Nephron progenitor cell (in vitro differentiated cells): ENCODE measurements around the gene PGAM1.

Source experiments
- DNase-seq: peaks from one replicate; pipeline ENCODE4 v3.0.0; 2021
- H3K27ac Mint-ChIP-seq: 2 replicates; pipeline ENCODE4 v1.8.0; 2021; ENCODE audit warnings: mild to moderate bottlenecking, moderate library complexity, mixed read lengths
- H3K27me3 Mint-ChIP-seq: 2 replicates; pipeline ENCODE4 v1.8.0; 2021; ENCODE audit warnings: mild to moderate bottlenecking, low read depth, mixed read lengths; ENCODE audit not compliant: poor library complexity
- H3K36me3 Mint-ChIP-seq: 2 replicates; pipeline ENCODE4 v1.8.0; 2021; ENCODE audit warnings: low read depth, mixed read lengths
- H3K4me1 Mint-ChIP-seq: 2 replicates; pipeline ENCODE4 v1.8.0; 2021; ENCODE audit warnings: mixed read lengths
- H3K4me3 Mint-ChIP-seq: 2 replicates; pipeline ENCODE4 v1.8.0; 2021; ENCODE audit warnings: mild to moderate bottlenecking, moderate library complexity, mixed read lengths
- H3K9me3 Mint-ChIP-seq: 2 replicates; pipeline ENCODE4 v1.8.0; 2021; ENCODE audit warnings: mild to moderate bottlenecking, moderate library complexity, mixed read lengths
- TF ChIP-seq, protein P1 (sequence below): fragments of 200-600 bp; sonication (generic); IDR thresholded peaks from 2 replicates; pipeline ENCODE4 v1.5.0; 2021; ENCODE audit warnings: antibody characterized with exemption

The PGAM1 gene

DNA sequence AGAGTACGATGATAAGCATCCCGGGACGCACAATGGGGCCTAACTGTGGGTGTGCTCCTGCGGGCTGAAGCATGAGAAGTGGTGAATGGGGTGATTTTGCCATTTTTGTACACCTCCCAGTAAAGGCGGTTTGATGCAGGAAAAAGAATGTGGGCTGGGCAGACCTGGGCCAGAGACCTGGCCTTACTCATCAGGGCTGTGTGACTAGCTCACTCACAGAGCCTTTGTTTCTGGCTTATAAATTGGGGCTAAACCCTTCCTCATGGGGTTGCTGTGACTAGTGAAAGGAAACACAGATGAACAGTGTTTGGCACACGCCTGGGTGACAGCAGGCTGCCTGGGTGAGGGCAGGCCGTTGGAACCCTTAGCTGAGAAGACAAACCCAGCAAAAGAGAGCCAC is 42.8 kb upstream of the PGAM1 start:
- Mint-ChIP-seq H3K9me3 (no peaks in the 10 kb centered on the region), H3K36me3 (peaks cover 24% of the 10 kb centered on the region), H3K4me1 (no peaks in the 10 kb centered on the region), H3K27ac (peak overlapping the region; percentile 87), H3K27me3 (no peaks in the 10 kb centered on the region), H3K4me3 (no peak overlapping the region)
- TF ChIP-seq, protein P1, sequence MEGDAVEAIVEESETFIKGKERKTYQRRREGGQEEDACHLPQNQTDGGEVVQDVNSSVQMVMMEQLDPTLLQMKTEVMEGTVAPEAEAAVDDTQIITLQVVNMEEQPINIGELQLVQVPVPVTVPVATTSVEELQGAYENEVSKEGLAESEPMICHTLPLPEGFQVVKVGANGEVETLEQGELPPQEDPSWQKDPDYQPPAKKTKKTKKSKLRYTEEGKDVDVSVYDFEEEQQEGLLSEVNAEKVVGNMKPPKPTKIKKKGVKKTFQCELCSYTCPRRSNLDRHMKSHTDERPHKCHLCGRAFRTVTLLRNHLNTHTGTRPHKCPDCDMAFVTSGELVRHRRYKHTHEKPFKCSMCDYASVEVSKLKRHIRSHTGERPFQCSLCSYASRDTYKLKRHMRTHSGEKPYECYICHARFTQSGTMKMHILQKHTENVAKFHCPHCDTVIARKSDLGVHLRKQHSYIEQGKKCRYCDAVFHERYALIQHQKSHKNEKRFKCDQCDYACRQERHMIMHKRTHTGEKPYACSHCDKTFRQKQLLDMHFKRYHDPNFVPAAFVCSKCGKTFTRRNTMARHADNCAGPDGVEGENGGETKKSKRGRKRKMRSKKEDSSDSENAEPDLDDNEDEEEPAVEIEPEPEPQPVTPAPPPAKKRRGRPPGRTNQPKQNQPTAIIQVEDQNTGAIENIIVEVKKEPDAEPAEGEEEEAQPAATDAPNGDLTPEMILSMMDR, result no peak
- no peak for DNase-seq

DNA sequence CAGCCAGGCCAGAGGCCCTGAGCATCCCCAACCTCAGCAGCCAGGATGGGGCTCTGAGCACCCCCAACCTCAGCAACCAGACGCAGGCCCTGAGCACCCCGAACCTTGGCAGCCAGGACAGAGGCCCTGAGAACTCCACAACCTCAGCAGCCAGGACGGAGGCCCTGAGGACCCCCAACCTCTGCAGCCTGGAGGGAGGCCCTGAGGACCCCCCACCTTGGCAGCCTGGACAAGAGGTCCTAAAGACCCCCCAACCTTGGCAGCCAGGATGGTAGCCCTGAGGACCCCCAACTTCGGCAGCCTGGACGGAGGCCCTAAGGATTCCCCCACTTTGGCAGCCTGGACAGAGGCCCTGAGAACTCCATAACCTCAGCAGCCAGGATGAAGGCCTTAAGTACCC is 41.8 kb upstream of the PGAM1 start:
- Mint-ChIP-seq H3K27me3 (no peaks in the 10 kb centered on the region), H3K27ac (no peak overlapping the region), H3K36me3 (peaks cover 33% of the 10 kb centered on the region), H3K4me1 (no peaks in the 10 kb centered on the region), H3K9me3 (no peaks in the 10 kb centered on the region), H3K4me3 (no peak overlapping the region)
- TF ChIP-seq, protein P1, result no peak
- DNase-seq, result no peak

DNA sequence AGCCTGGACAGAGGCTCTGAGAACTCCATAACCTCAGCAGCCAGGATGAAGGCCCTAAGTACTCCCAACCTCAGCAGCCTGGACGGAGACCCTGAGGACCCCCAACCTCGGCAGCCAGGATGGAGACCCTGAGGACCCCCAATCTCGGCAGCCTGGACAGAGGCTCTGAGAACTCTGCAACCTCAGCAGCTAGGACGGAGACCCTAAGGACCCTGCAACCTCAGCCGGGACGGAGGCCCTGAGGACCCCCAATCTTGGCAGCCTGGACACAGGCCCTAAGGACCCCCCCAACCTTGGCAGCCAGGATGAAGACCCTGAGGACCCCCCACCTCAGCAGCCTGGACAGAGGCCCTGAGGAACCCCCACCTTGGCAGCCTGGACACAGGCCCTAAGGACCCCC is 41.4 kb upstream of the PGAM1 start:
- no peak overlapping the region for H3K27ac Mint-ChIP-seq
- no peak for DNase-seq
- no peaks in the 10 kb centered on the region for H3K9me3 Mint-ChIP-seq
- H3K4me3 Mint-ChIP-seq, result no peak overlapping the region
- no peaks in the 10 kb centered on the region for H3K27me3 Mint-ChIP-seq
- no peaks in the 10 kb centered on the region for H3K4me1 Mint-ChIP-seq
- peaks cover 38% of the 10 kb centered on the region for H3K36me3 Mint-ChIP-seq
- TF ChIP-seq, protein P1, result no peak

DNA sequence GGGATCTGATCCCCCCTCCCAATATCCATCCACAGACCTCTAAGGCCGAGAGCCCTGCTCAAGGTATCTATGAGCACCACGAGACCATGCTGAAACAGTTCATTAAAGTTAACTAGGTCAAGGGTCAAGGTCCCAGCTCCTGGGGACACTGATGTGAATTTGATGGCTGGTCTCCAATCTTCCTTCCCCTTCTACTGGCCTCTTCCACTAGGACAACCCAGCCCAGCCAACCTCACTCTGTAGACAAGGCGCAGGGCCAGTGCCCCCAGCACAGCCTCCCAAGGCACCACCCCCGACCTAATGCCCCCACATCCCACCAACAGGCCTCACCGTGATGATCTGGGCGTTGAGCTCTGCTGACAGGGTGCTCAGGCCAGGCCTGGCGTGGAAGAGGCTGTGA is 40.4 kb upstream of the PGAM1 start:
- Mint-ChIP-seq H3K4me3 (no peak overlapping the region), H3K27me3 (no peaks in the 10 kb centered on the region), H3K9me3 (no peaks in the 10 kb centered on the region), H3K27ac (peak overlapping the region; percentile 71), H3K4me1 (no peaks in the 10 kb centered on the region), H3K36me3 (peaks cover 45% of the 10 kb centered on the region)
- no peak for DNase-seq
- TF ChIP-seq, protein P1, result no peak

DNA sequence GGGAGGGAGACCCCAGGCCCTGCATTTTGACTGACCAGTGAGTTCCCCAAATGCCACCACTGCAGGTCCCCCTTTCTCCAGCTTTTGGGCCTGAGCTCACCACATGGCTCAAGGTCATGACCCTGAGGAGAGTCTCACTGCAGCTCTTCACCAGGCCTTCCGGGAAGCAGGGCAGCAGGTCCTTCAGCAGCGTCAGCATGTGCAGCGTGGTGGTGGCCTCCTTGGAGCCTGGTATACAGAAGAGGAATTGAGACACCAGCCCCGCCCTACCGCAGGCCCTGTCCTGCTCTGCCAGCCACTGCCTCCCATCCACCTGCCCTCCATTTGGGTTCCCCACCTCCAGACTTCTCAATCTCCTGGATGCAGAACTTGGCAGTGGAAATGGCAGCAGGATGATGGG is 37.8 kb upstream of the PGAM1 start:
- TF ChIP-seq, protein P1, result no peak
- Mint-ChIP-seq H3K4me3 (no peak overlapping the region), H3K9me3 (no peaks in the 10 kb centered on the region)

DNA sequence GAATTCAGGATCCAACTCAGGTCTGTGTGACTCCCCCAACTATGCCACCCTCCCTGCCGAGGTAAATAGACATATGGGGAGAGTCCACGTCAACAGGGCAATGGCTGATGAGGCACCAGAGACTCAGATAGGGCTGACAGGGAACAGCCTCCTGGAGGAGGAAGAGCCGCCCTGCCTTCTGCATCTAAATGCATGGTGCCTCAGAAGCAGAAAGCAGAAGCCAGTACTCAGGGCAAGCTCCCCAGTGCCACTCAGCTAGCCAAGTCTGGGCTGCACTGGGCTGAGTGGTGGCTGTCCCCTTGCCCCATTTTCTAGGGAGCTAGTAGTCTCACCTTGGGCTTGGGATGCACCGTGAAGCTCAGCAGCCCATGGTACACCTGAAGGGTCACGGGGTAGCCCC is 35.9 kb upstream of the PGAM1 start:
- TF ChIP-seq, protein P1, result no peak
- Mint-ChIP-seq H3K27ac (no peak overlapping the region), H3K9me3 (no peaks in the 10 kb centered on the region), H3K4me1 (no peaks in the 10 kb centered on the region), H3K4me3 (no peak overlapping the region), H3K27me3 (no peaks in the 10 kb centered on the region), H3K36me3 (peaks cover 59% of the 10 kb centered on the region)
- DNase-seq, result no peak

More for the DNA sequence above, 37.8 kb upstream of the PGAM1 start:
- Mint-ChIP-seq H3K36me3 (peaks cover 52% of the 10 kb centered on the region), H3K27ac (no peak overlapping the region), H3K27me3 (no peaks in the 10 kb centered on the region), H3K4me1 (no peaks in the 10 kb centered on the region)
- no peak for DNase-seq
